Esophagus muscularis mucosa (tissue), 4 donors: ENCODE measurements around the gene POLR2E.

Experiments used
- CTCF ChIP-seq, 3 experiments: fragments of 200-600 bp in 2 of 3; fragments of 450-650 bp in 1 of 3; sonication (generic) in 2 of 3; IDR thresholded peaks; one replicate each; pipeline ENCODE4 v1.5.1; 2017 to 2019; ENCODE audit warnings: antibody characterized with exemption in 3 of 3, mild to moderate bottlenecking in 2 of 3, moderate library complexity in 1 of 3
- EP300 ChIP-seq: sonication (generic); formaldehyde crosslinking; IDR thresholded peaks from one replicate; pipeline ENCODE4 v1.6.1; 2017; ENCODE audit warnings: antibody characterized with exemption
- POLR2A ChIP-seq: fragments of 450-650 bp; IDR thresholded peaks from one replicate; pipeline ENCODE4 v1.6.1; 2017; ENCODE audit warnings: antibody characterized with exemption, moderate library complexity, mild to moderate bottlenecking, low read depth

- TF ChIP-seq CTCF (IDR thresholded peaks at IDR 0.05): no peak
- no peak for TF ChIP-seq POLR2A
- TF ChIP-seq EP300: no peak
Observed at GRCh38 chr19:1054102-1055027, 40.8 kb downstream of the POLR2E start.
